ENCODE measurements around the gene TRERF1. TPM values are rescaled to one million over a fixed set of nuclear protein-coding genes. Genes with fewer than 3 reads are reported as not detected.

The TRERF1 gene
- total RNA-seq, 4 donors from 2014 or later: 2.5 to 8.0 (median 3.4) TPM

DNA sequence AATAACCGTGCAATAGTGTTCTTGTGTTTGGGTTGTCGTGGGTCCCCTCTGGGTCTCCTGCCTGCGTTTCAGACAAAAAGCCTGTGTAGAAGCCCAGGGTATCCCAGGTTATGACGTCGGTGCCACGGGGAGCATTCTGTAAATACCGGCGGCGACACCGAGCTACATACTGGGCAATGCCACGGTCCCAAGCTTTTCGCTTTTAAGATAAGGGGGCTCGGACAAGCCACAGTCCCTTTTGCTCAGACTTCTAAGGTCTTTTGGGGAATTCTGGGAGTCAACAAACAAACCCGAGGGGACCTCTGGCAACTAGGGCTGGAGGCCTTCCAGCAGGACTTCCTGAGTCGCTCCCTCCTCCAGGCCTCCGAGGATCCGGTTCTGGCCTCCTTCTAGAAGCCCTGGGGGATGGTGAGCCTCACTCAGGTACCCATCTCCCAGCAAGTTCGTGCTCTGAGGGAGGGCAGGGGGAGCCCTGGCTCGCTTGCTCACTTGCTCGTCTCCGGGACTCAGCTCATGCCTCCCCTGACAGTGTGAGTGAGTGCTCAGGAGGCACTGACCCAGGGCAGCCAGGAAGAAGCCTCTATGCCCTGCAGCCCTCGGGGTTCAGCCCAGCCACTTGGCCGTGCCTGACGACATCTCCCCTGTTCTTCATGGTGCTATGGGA is 171.6 kb downstream of the TRERF1 start:
- H3K9me3 ChIP-seq: no peaks in the 10 kb centered on the region
- 67% methylated on average over 23 of the region's 24 CpGs; no CpG with 5 or more reads in 1 of the 2 donors for WGBS, 2 donors (ENCODE audit: low coverage in 1 of 2)
- H3K27me3 ChIP-seq: no peaks in the 10 kb centered on the region
- no peak overlapping the region for H3K4me3 ChIP-seq
- no peak for DNase-seq
- in situ Hi-C loops (cut with MboI; ENCODE audit: low pct_ligation_motif_present in 1 of 4, low pct_unique_long_range_greater_than_20kb in 1 of 4, low sequenced_read_pairs in 3 of 4) (no loop called here), intact Hi-C loops (cut with DNase I; ENCODE audit: low total_unique reads) (no loop called here)
- H3K36me3 ChIP-seq: no peaks in the 10 kb centered on the region
- peak overlapping the region; percentile 7 to 66 (median 56) for H3K27ac ChIP-seq
- H3K4me1 ChIP-seq: peaks cover 17 to 38% (median 18%) of the 10 kb centered on the region in 4 donors
- no peak for TF ChIP-seq POLR2AphosphoS5 (IDR thresholded peaks at IDR 0.05)
- no peak for TF ChIP-seq POLR2A (IDR thresholded peaks at IDR 0.05)
- TF ChIP-seq, protein P1, sequence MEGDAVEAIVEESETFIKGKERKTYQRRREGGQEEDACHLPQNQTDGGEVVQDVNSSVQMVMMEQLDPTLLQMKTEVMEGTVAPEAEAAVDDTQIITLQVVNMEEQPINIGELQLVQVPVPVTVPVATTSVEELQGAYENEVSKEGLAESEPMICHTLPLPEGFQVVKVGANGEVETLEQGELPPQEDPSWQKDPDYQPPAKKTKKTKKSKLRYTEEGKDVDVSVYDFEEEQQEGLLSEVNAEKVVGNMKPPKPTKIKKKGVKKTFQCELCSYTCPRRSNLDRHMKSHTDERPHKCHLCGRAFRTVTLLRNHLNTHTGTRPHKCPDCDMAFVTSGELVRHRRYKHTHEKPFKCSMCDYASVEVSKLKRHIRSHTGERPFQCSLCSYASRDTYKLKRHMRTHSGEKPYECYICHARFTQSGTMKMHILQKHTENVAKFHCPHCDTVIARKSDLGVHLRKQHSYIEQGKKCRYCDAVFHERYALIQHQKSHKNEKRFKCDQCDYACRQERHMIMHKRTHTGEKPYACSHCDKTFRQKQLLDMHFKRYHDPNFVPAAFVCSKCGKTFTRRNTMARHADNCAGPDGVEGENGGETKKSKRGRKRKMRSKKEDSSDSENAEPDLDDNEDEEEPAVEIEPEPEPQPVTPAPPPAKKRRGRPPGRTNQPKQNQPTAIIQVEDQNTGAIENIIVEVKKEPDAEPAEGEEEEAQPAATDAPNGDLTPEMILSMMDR (IDR thresholded peaks at IDR 0.05): no peak
- TF ChIP-seq EP300 (IDR thresholded peaks at IDR 0.05; ENCODE audit: low read depth): no peak

DNA sequence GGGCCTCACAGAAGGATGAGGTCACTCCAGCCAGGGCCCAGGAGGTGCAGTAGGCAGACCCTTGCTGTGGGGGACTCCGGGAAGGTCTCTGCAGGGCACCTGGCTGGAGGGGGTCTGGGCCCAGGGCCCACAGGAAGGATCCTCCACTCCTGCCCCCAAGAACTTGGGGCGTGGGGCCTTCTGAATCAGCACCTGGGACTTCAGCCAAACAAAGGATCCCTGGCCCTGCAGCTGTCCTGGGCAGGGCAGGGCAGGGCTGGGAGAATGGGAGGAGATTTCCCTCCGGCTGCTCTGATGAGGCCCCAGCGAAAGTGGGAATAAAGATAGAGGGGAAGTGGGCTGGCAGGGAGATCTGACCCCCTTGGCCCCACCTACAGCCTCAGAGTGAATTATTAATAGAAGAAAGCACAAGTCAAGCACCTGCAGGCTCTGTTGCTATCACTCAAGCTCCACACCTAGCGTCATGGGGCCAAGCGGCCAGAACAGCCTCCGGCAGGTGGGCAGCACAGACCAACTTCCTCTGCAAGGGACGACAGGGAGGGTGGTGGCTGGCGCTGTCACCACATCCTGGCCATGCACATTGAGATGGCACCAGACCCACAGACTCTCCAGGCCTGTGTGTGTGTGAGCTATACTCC is 172.5 kb downstream of the TRERF1 start:
- H3K27me3 ChIP-seq: no peaks in the 10 kb centered on the region
- peak overlapping the region; percentile 7 to 66 (median 56) for H3K27ac ChIP-seq
- DNase-seq: peak; percentile 70
- 25% methylated on average over 9 of the region's 9 CpGs; no CpG with 5 or more reads in 1 of the 2 donors for WGBS, 2 donors (ENCODE audit: low coverage in 1 of 2)
- in situ Hi-C loops (cut with MboI; ENCODE audit: low pct_ligation_motif_present in 1 of 4, low pct_unique_long_range_greater_than_20kb in 1 of 4, low sequenced_read_pairs in 3 of 4): no loop called here
- H3K4me1 ChIP-seq: peaks cover 17 to 38% (median 18%) of the 10 kb centered on the region in 4 donors
- intact Hi-C loops (cut with DNase I; ENCODE audit: low total_unique reads): no loop called here
- H3K9me3 ChIP-seq: no peaks in the 10 kb centered on the region
- no peaks in the 10 kb centered on the region for H3K36me3 ChIP-seq
- no peak for TF ChIP-seq EP300 (IDR thresholded peaks at IDR 0.05; ENCODE audit: low read depth)
- no peak for TF ChIP-seq POLR2A (IDR thresholded peaks at IDR 0.05)
- TF ChIP-seq POLR2AphosphoS5 (IDR thresholded peaks at IDR 0.05): peak in 1 of 3 donors; percentile 26
- TF ChIP-seq, protein P1 (IDR thresholded peaks at IDR 0.05): no peak
- H3K4me3 ChIP-seq: no peak overlapping the region

DNA sequence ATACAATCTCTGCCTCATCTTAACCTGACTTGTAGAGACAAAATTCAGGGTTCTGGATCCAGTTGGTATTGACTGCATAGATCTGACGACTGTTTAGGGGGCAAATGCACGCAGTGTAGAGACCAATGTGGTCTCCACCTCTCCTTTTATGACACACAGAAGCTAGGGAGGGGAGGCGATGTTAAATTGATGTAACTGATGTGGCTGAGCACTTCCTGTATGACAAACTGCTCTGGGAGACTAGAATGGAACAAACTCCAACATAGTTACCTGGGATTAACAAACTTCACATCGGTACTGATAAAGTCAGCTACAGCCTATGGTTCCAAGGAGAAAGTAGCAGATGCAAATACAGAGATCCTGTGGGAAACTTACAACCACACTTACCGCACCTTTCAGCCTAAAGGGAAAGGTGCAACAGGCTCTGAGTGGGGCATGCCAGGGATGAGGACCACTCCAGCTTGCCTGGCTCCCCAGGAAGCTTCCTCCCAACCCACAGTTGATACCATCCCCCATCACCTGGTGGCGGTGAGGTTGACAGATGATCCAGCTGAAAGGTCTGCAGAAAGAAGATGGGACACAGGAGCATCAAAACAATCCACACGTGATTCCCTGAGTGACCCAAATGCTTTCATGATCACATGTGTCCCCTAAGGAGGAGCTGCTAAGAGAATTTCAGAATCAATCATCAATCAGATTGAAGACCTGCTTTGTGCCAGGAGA is 173.4 kb downstream of the TRERF1 start:
- no peaks in the 10 kb centered on the region for H3K27me3 ChIP-seq
- 81% methylated on average over 7 of the region's 7 CpGs; no CpG with 5 or more reads in 1 of the 2 donors for WGBS, 2 donors (ENCODE audit: low coverage in 1 of 2)
- no peaks in the 10 kb centered on the region for H3K36me3 ChIP-seq
- no peak overlapping the region for H3K4me3 ChIP-seq
- no peak for DNase-seq
- TF ChIP-seq EP300 (IDR thresholded peaks at IDR 0.05; ENCODE audit: low read depth): no peak
- no peak for TF ChIP-seq POLR2AphosphoS5 (IDR thresholded peaks at IDR 0.05)
- TF ChIP-seq, protein P1 (IDR thresholded peaks at IDR 0.05): no peak
- in situ Hi-C loops (cut with MboI; ENCODE audit: low pct_ligation_motif_present in 1 of 4, low pct_unique_long_range_greater_than_20kb in 1 of 4, low sequenced_read_pairs in 3 of 4): no loop called here
- H3K27ac ChIP-seq: peak overlapping the region in 3 of 4 donors; percentile 31 to 66 (median 55)
- H3K9me3 ChIP-seq: no peaks in the 10 kb centered on the region
- intact Hi-C loops (cut with DNase I; ENCODE audit: low total_unique reads): no loop called here
- H3K4me1 ChIP-seq: peaks cover 17 to 38% (median 18%) of the 10 kb centered on the region in 4 donors

All from transverse colon (tissue), 4 donors.